Mucosa of gallbladder (tissue), 1 donor: Measurements from ENCODE around the gene EXOSC7. TPM values are rescaled to one million over a fixed set of nuclear protein-coding genes. Genes with fewer than 3 reads are reported as not detected.

Experiments
- DNase-seq: peaks from one replicate; pipeline ENCODE4 v3.0.0-alpha.2; 2020; ENCODE audit warnings: low spot score
- total RNA-seq: library from RNA; stranded (reverse); gene quantifications from one replicate; pipeline ENCODE4 v1.2.1, GENCODE V29; 2021
- donor health status: DM: no; HTN: no; CAD: no.

The EXOSC7 gene
- total RNA-seq, 1 donor from 2014 or later, result 24.7 TPM

DNA sequence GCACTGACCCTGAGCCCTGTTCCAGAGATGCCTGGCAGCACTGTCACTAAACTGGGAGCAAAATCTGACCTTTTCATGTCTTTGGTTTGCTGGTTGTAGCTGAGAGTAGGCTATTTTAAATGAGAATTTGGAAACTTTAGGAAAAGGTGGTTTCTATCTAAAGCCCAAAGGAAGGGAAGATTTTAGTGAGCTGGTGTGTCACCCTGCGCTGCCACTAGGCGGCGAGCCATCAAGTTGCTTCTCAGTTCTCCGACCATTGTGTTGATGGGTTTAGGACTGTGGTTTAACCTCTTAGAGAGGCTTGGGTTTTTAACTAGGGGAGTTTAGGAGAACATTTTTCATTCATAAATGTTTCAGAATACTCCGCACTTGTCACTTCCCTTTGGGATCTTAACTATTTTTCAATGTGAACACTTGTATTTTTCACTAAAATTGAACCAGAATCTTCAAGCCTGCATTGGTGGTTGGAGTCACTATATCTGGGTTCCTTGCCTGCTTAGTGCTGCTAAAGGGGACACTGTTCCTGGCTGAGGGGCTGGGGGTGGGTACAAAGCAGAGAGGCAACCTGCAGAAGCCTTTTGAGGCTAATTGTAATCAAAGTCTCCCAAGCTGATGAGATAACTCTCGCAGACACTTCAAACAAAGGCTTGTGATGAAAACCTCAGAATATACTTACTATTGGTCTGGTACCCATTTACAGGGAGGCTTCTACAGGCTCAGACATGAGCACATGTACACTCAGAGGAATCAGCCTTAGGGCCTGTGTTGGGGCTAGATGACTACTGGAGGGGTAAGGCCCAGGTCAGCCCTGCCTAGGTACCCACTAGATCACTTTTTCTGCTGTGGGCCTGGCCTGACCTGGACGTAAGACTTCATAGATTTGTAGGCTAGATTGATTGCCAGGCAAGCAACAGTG is 16.8 kb downstream of the EXOSC7 start:
- no peak for DNase-seq

DNA sequence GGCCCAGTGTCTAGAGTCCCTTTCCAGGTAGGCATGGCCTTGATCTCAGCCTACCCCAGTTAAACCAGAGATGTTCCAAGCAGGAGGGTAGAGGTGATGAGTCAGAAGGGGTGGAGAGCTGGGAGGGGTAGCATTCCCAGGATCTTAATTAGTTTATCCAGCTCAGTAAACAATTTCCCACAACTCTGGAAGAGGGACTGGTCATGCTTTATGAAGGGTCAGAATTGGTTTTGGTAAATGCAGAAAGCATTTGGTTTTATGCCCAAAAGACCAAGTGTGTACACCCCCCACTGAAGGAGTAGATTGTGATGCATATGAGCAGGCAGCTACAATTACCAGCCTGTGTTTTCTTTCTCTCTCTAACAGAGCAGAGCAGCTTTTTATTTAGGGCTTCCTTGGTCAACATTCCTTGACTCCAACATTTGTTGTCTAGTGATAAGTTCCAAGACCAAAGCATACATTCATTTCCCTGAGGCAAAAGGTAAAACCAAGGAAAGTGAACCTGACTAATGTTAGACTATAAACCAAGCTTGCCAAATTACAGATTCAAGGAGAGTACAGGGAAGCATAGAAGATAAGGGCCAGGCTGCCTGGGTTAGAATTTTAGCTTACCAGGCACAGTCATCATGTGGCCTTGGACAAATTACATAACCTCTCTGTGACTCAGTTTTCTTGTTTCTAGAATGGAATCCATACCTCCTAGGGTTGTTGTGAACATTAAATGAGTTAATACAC is 17.6 kb downstream of the EXOSC7 start:
- no peak for DNase-seq

DNA sequence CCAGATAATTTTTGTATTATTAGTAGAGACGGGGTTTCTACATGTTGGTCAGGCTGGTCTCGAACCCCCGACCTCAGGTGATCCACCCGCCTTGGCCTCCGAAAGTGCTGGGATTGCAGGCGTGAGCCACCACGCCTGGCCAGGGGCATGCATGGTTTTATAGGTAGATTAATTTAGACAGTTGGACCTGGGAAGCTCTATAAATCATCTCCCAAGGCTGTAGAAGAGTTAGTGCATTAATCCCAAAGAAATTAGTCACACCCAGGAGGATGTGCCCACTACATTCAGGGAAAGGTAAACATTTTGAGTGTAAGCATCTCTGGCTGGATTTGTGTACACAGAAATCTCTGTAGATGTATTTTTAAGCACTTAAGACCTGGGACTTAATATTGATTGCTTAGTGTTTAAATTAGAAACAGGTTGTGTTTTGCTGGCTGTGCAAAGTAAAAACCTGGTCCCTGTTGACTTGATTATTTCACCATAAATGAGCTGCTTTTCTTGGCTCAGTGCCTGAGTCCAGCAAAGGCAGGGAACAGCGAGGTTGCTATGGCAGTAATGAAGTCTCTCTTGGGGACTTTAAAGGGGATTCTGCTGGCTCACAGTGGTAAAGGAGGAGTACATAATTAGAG is 19.2 kb downstream of the EXOSC7 start:
- peak; percentile 36 for DNase-seq

DNA sequence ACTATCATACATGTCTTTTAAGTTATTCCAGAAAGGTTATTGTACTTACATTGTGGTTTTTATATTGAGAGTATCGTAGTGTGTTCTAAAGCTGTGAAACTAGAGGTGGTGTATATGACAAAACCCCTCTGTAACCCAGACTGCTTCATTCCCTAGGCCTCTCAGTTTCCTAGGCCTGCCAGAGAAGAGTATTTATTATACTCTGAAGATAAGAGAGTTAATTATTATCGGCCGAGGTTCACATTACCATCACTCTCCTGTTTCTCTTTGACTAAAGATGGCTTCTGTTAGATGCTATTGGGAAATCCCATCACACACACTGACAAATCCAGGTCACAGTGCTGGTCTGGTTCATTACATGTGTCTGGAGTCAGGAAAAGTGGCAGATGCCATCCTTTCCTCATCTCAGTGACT is 20.5 kb downstream of the EXOSC7 start:
- no peak for DNase-seq

DNA sequence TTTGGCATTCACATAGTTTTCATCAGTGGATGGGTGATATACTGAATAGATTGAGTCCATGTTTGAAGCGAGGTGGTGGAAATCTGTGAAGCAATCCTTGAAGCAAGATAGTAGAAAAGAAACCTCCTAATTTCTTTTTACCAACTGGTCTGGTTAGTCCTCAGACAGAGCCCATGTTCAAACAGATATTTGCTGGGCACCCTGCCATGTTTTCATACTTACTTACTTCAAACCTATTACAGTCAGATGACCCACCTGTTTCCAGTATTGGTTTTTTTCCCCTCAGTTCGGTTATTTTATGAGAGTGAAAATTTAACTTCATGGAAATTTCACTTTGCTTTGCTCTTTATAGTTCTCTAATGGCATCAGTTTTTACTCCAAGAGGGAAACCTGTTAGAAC is 23.7 kb downstream of the EXOSC7 start:
- DNase-seq, result no peak

DNA sequence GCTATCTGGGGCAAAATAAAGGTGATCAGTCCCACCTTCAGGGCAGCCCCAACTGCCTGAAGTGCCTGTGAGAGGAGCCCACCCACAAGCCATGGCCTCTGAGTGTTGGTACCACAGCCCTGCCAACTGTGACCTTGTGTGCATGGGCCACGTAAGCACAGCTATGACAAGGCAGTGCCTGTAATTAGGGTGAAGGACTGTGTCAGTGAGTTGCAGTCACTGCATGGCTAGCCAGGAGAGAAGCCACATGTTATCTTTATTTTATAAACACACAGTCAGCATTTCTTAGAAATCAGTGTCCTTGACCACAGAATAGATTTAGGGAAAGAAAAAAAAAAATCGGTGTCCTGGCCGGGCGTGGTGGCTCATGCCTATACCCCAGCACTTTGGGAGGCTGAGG is 24.8 kb downstream of the EXOSC7 start:
- DNase-seq, result no peak

DNA sequence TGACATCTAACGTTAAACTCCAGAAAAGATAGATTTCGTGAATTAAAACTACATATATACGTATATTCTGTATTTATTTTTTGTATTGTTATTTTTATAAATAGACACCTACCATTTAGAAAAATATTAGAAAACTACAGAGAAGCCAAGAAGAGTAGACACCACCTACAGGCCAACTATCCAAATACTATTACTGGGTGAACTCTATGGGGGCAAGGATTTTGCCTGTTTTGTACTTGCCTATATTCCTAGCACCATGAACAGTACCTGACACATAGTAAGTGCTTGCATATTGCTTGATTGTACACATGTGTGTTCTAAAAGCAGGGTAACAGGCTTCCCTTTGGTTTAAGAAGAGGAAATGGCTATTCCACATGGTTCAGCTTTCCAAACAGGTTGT is 25.7 kb downstream of the EXOSC7 start:
- no peak for DNase-seq

DNA sequence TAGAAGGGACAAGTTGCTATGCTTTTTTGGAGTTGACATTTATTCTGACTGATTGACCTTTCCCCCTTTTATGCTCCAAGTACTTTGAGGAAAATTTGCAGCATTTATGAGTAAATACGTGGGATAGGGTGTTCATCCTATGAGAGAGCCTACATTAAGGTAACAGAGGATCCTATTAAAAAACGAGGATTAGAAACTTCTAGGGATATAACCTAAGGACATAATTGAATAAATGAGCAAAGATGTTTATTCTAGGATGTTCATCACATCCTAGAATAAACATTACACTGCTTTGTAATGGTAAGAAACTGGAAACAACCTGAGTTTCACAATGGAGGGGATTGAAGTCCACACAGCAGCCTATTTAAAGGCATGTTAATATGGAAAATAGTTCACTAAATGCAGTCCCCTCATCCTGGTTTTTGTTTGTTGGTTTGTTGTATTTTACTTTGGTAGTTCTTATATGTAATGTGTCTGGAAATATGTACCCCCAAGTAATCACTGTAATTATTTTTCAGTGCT is 26.2 kb downstream of the EXOSC7 start:
- no peak for DNase-seq

DNA sequence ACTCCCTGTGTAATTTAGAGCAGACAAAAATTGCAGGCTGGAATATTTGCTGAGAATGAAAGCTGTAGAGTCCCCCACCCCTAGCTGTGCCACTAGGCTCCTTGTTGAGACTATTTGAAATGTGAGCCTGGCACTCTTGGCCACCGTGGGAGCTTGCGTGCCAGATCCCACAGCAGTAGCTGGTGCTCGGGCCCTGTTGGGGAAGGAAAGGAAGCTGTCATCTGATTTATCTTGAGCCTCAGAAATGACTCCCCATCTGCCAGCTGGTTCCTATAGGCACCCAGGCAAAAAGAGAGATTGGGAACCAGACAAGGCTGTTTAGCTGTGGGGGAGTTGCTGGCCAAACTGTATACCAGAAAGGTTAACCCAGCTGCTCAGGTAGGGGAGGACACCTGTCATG is 26.7 kb downstream of the EXOSC7 start:
- DNase-seq, result no peak

DNA sequence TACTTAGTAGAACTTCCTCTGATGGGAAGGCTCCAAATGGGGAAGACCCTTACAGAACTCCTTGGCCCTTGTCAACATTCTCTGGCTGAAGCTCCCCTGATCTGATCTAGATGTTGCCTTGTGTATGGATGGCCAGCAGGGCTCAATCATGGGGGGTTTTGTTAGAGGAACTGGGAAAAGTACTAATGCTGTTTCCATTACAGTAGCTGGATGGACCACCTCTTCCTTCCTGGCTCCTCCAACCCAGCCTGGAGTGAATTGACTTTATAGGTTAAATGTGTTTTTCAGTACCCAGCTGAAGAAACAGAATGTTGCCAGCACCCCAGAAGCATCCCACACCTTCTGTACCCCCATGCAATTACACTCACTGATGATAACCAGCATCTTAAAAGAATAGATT is 27.4 kb downstream of the EXOSC7 start:
- no peak for DNase-seq

DNA sequence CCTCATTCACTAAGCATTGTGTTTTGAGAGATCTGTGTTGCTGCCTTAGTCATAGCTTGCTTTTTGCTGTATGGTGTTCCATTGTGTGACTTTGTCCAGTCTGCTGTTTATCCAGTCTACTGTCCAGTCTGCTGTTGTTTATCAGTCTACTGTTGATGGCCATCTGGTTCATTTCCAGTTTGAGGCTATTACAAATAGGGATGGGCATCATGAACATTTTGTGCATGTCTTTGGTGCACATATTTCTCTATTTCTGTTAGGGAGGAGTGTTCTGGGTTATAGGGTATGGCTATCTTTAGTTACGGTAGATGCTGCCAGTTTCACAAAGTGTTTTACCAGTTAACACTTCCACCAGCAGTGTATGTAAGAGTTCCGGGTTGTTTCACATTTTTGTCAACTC is 27.8 kb downstream of the EXOSC7 start:
- no peak for DNase-seq

DNA sequence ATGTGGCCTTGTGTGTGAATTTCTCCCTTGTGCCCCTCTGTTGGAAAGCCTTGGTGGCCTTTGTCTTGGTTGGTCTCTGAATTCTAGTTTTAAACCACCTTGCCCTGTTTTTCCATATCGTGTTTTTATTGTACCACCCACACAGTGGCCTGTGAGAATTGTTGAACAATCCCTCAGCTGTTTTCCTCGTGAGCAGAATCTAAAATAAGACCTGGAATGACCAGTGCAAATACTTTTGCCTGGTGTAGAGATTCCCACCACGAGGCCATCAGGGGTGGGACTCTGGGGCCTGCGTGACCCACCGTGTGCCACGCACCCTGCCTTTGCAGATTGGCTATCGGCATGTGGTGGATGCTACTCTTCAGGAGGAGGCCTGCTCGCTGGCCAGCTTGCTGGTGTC is 31.0 kb downstream of the EXOSC7 start:
- no peak for DNase-seq

DNA sequence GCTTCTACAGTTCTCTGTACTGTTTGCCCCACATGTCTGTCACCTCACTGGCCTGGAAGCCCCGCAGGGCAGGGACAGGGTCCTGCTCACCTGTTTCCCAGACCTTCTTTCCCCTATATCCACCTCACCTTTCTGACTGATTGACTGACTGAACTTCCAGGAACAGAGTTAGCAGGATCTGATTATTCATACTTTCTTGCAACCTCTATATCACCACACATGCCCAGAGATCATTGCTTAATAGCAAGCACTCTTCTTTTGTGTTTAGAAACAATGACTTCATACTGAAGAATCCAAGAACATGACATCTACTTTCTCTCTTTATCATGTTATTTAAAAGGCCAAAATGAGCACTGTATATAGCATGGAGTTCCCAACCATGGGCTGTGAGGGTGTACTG is 32.1 kb downstream of the EXOSC7 start:
- no peak for DNase-seq

DNA sequence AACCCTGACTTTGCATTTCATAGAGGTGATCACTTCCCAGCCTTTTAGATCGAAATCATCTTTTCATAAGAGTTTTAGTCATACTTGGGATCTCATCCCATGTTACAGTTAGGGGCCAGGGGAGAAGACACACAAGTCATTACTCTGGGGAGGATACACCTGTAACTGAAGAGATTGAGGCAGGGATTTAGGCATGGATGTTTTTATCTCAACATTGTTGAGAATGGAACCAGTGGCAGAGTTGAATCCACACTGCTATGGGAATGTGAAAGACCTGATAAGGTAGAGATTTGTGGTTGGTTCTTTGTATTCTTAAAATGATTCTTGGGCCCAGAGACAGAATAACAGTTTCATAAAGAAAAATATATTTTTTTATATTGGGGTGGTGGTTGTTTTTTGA is 33.8 kb downstream of the EXOSC7 start:
- no peak for DNase-seq

DNA sequence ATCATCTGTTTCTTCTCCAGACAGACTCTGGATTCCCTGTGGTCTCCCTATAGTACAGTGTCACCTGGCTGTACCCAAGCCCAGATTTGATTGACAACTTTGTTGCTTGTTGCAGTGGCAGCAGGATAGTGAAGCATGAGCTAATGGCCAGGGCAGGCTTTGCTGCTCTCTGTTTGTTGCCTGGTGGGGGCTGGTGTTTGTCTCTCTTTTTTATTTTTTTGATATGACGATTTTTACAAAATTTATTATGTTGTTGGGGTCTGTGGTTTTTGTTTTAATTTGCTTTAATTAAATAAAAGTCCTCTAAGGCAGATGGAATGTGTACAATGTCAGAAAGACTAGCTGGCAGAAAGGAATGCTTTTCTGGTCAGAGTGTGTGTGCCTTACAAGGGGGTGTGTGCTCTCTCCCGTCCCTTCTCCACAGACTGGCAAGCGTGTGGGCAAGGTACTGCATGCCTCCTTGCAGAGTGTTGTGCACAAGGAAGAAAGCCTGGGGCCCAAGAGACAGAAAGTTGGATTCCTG is 34.8 kb downstream of the EXOSC7 start:
- DNase-seq, result no peak

DNA sequence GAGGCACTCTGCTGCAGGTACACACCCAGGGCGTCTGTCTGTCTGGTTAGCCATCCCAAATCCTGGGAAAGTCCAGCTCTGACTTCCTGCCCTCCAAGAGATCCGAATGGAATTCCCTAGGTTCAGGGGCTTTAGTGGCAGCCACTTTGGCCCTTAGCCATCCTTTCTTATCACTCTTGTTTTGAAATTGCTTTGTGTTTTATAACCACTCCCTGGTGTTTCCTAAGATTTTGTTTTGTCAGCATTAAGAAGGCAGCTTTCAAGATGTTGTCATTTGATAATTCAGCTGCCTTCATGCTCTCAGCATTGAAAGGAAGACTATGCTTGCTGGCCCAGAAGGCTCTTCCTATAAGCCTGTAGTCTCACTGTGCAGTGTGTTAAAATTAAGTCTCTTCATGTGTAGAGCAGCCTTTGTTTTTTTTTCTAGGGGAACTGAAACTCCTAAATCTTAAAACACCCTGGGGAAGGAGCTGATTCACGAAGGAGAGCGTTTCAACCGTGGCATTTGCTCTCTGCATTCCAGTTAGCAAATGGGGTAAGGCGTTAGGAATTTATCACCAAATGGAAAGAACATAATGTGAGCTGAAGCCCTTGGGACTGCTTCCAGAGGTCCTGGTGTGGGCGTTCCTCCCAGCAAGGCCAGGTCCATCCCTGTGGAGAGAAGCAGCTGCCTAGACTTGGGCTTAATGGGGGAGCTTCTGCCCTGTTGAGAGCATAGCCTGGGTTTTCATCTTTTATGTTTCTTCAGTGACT is 35.9 kb downstream of the EXOSC7 start:
- DNase-seq, result peak; percentile 68

DNA sequence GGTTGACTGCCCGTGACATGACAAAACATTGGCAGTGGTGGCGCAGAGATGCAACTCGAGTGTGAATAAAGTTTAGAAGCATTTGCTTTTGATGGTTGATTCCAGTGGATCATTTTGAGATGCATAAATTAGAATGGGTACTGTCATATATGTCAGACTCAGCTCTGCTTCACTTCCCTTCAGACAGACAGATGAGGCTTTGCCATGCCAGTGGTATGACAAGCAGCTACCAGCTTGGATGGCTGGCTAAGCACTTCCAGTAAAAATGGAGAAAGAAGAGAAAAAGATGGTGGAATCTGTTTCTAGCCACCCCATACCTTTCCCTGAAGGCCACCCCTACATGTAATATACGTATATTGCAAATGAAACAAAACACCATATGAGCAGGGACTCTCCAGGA is 36.5 kb downstream of the EXOSC7 start:
- DNase-seq, result no peak

DNA sequence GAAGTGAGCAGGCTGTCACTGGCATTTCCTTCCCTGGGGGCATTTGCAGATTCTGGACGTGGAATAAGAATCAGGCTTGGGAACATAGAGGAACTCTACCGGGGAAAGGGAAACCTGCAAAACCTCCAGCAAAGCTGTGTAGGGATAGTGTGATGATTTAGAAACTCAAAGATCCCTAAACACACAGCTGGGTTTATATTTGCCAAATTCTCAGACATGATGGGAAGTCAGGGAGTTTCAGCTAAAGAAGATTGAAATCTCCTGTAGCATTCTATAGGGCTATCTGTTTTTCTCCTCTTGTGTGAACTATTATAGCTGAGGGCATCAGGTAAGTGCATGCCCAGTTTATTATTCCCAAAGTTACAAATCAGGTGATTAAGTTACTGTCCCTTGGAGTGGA is 40.9 kb downstream of the EXOSC7 start:
- no peak for DNase-seq

DNA sequence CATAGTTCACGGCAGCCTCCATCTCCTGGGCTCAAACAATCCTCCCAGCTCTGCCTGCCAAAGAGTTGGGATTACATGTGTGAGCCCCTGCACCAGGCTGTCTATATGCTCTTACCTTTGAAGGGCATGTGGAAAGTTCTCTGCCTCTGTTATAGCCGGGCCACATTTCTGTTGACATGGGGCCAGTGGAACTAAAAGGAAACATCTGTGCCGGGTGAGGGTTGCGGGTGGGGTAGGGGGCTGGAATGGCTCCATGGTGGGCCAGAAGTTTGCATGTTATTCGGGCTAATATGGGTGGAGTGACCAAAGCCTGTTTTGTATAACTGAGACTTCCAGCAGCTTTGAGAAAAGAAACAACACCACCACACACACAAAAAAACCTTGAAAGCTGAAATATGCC is 41.8 kb downstream of the EXOSC7 start:
- DNase-seq, result no peak

DNA sequence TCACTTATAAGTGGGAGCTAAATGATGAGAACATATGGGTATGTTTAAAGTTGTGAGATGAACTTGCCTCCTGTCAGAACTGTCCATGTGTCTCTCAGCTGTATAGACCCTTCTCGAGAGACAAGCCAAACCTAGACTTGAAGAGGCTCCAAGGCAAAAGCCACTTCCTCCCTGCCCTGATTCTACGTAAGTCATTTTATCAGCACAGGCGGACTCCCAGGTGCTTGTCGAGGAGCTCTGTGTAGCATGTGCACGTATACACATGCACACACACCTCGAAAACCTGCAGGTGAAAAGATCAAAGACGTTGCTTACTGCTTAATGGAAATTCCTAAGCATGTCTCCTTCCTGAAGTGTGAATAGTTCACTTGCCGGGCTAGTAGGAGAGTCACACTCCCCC is 44.5 kb downstream of the EXOSC7 start:
- no peak for DNase-seq

DNA sequence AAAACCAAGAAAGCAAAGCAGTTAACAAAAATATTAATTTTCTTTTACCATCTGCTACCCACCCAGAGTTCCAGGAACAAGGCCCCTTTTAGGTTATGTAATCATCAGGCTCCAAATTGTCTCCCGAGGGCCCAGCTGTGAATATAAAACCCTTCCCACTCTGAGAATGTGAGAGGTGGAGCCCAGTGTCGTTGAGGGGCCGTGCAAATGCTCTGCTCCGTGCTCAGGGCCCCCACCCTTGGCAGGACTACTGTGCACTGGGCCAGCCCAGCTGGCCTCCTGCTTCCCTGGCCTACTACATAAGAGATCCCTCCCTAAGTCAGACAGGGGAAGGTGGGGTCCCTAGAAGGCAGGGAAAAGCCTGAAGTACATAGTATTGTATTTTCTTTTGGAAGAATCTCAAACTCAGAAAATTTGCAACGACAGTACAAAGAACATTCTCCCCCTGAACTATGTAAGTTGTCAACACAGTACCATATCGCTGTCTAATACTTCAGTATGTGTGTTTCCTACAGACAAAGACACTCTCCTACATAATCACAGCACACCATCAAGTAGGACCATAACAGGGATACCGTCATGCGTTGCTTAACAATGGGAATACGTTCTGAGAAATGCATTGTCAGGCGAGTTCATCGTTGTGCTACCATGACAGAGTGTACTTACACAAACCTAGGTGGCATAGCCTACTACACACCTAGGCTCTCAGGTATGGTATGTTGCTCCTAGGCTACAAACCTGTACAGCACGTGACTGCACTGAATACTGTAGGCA is 45.7 kb downstream of the EXOSC7 start:
- no peak for DNase-seq
